ENCODE measurements around the gene ARL8A. TPM values are rescaled to one million over a fixed set of nuclear protein-coding genes. Genes with fewer than 3 reads are reported as not detected.
A peak's percentile ranks its signal among the peaks of the same experiment; 100 is the strongest.

Gene ARL8A
- total RNA-seq, 6 experiments from 2014 or later = 44.6 to 60.7 (median 48.6) TPM

- Mint-ChIP-seq H3K36me3 (ENCODE audit: low read depth) (no peaks in the 10 kb centered on the region), H3K4me3 (no peak overlapping the region), H3K4me1 (ENCODE audit: low read depth) (peaks cover 10% of the 10 kb centered on the region), H3K27ac (no peak overlapping the region), H3K27me3 (ENCODE audit: insufficient read depth) (peaks cover 27% of the 10 kb centered on the region), H3K9me3 (no peaks in the 10 kb centered on the region)
- DNase-seq = no peak
- TF ChIP-seq, protein P1, sequence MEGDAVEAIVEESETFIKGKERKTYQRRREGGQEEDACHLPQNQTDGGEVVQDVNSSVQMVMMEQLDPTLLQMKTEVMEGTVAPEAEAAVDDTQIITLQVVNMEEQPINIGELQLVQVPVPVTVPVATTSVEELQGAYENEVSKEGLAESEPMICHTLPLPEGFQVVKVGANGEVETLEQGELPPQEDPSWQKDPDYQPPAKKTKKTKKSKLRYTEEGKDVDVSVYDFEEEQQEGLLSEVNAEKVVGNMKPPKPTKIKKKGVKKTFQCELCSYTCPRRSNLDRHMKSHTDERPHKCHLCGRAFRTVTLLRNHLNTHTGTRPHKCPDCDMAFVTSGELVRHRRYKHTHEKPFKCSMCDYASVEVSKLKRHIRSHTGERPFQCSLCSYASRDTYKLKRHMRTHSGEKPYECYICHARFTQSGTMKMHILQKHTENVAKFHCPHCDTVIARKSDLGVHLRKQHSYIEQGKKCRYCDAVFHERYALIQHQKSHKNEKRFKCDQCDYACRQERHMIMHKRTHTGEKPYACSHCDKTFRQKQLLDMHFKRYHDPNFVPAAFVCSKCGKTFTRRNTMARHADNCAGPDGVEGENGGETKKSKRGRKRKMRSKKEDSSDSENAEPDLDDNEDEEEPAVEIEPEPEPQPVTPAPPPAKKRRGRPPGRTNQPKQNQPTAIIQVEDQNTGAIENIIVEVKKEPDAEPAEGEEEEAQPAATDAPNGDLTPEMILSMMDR (IDR thresholded peaks at IDR 0.05) = no peak
Observed at GRCh38 chr1:202124142-202124541, 20.4 kb downstream of the ARL8A start.

- Mint-ChIP-seq H3K36me3 (ENCODE audit: low read depth) (no peaks in the 10 kb centered on the region), H3K4me1 (ENCODE audit: low read depth) (peaks cover 10% of the 10 kb centered on the region), H3K9me3 (no peaks in the 10 kb centered on the region), H3K27me3 (ENCODE audit: insufficient read depth) (peaks cover 29% of the 10 kb centered on the region), H3K4me3 (no peak overlapping the region), H3K27ac (no peak overlapping the region)
- DNase-seq = no peak
- TF ChIP-seq, protein P1 (IDR thresholded peaks at IDR 0.05) = no peak
Observed at GRCh38 chr1:202123336-202123813, 21.2 kb downstream of the ARL8A start.

- DNase-seq = peak; percentile 42
- TF ChIP-seq, protein P1 (IDR thresholded peaks at IDR 0.05) = peak; percentile 76
- Mint-ChIP-seq H3K9me3 (no peaks in the 10 kb centered on the region), H3K36me3 (ENCODE audit: low read depth) (no peaks in the 10 kb centered on the region), H3K4me3 (no peak within 1 kb of the TSS), H3K4me1 (ENCODE audit: low read depth) (peaks cover 10% of the 10 kb centered on the region), H3K27me3 (ENCODE audit: insufficient read depth) (peaks cover 29% of the 10 kb centered on the region), H3K27ac (no peak within 1 kb of the TSS)
Observed at GRCh38 chr1:202122639-202123335, 21.8 kb downstream of the ARL8A start, which contains the start of gene GPR37L1. TSS of gene GPR37L1 (plus strand) at chr1:202122917. CDS start at chr1:202122964, 47 bp downstream.

DNA sequence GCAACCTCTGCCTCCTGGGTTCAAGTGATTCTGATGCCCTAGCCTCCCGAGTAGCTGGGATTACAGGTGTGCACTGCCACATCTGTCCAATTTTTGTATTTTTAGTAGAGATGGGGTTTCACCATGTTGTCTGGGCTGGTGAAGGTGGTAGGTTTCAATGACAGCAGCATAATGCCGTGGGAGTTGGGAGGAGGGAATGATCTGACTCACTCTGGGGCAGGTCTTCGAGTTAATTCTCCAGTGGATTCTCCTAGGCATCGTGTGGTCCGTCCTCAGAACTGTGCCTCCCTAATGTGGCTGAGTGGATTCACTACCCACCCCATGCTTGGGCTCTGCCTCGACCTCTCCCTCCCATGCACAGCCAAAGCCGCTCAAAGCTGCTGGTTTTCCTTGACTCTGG is 23.5 kb downstream of the ARL8A start:
- Mint-ChIP-seq H3K9me3 (no peaks in the 10 kb centered on the region), H3K27me3 (ENCODE audit: insufficient read depth) (peaks cover 25% of the 10 kb centered on the region), H3K4me1 (ENCODE audit: low read depth) (peaks cover 10% of the 10 kb centered on the region), H3K4me3 (no peak overlapping the region), H3K27ac (no peak overlapping the region), H3K36me3 (ENCODE audit: low read depth) (no peaks in the 10 kb centered on the region)
- TF ChIP-seq, protein P1 (IDR thresholded peaks at IDR 0.05) = no peak
- no peak for DNase-seq

- TF ChIP-seq, protein P1 (IDR thresholded peaks at IDR 0.05) = no peak
- H3K4me3 Mint-ChIP-seq = no peak overlapping the region
- DNase-seq = no peak
- H3K9me3 Mint-ChIP-seq = no peaks in the 10 kb centered on the region
- H3K27ac Mint-ChIP-seq = no peak overlapping the region
- peaks cover 20% of the 10 kb centered on the region for H3K4me1 Mint-ChIP-seq (ENCODE audit: low read depth)
- H3K36me3 Mint-ChIP-seq (ENCODE audit: low read depth) = no peaks in the 10 kb centered on the region
- peaks cover 13% of the 10 kb centered on the region for H3K27me3 Mint-ChIP-seq (ENCODE audit: insufficient read depth)
Observed at GRCh38 chr1:202117898-202118371, 26.6 kb downstream of the ARL8A start.

All from HFFc6 (cell line).